Stimulated activated CD8-positive, alpha-beta memory T cell treated with anti-CD3 and anti-CD28 coated beads, Interleukin-4, amount 100 ng/mL, for 24 hours (primary cell): ENCODE results near the gene CACNA1A.
"Not testable (repeated sequence)": the region's sequence is repeated elsewhere in the genome, so short reads cannot be mapped to it uniquely, and the experiment has no call there.

ENCODE experiments used
- DNase-seq: peaks from one replicate; pipeline ENCODE4 v3.0.0-alpha.2; 2020; ENCODE audit warnings: low read depth

CACNA1A gene

GRCh38 chr19:13427273-13428051, 78.8 kb downstream of the CACNA1A start:
- no peak for DNase-seq

GRCh38 chr19:13425875-13426274, 80.4 kb downstream of the CACNA1A start:
- DNase-seq, result not testable (repeated sequence)

GRCh38 chr19:13425151-13425550, 81.1 kb downstream of the CACNA1A start:
- no peak for DNase-seq

GRCh38 chr19:13420780-13421179, 85.5 kb downstream of the CACNA1A start:
- no peak for DNase-seq

- no peak for DNase-seq
Observed at GRCh38 chr19:13417054-13417453, 89.2 kb downstream of the CACNA1A start.

- DNase-seq, result no peak
Observed at GRCh38 chr19:13411899-13412298, 94.4 kb downstream of the CACNA1A start.

GRCh38 chr19:13410946-13411345, 95.3 kb downstream of the CACNA1A start:
- no peak for DNase-seq

GRCh38 chr19:13408889-13409518, 97.3 kb downstream of the CACNA1A start:
- no peak for DNase-seq

GRCh38 chr19:13404236-13404635, 102.0 kb downstream of the CACNA1A start:
- no peak for DNase-seq

- no peak for DNase-seq
Observed at GRCh38 chr19:13401388-13401787, 104.9 kb downstream of the CACNA1A start.

- no peak for DNase-seq
Observed at GRCh38 chr19:13400296-13400695, 106.0 kb downstream of the CACNA1A start.

GRCh38 chr19:13399746-13400145, 106.5 kb downstream of the CACNA1A start:
- no peak for DNase-seq

GRCh38 chr19:13398780-13399726, 107.2 kb downstream of the CACNA1A start:
- no peak for DNase-seq

- no peak for DNase-seq
Observed at GRCh38 chr19:13398182-13398581, 108.1 kb downstream of the CACNA1A start.

GRCh38 chr19:13396250-13397080, 109.8 kb downstream of the CACNA1A start:
- DNase-seq, result no peak

- DNase-seq, result no peak
Observed at GRCh38 chr19:13382633-13382938, 123.7 kb downstream of the CACNA1A start.

- DNase-seq, result no peak
Observed at GRCh38 chr19:13381827-13382632, 124.2 kb downstream of the CACNA1A start.

GRCh38 chr19:13376537-13376936, 129.7 kb downstream of the CACNA1A start:
- DNase-seq, result no peak

GRCh38 chr19:13373599-13373998, 132.7 kb downstream of the CACNA1A start:
- no peak for DNase-seq

GRCh38 chr19:13370948-13371347, 135.3 kb downstream of the CACNA1A start:
- DNase-seq, result no peak
